GM18520 (cell line): ENCODE measurements around the gene ABHD12.
"Not testable (repeated sequence)": the region's sequence is repeated elsewhere in the genome, so short reads cannot be mapped to it uniquely, and the experiment has no call there.

Source experiments
- ATAC-seq: cut with Tn5 transposase; IDR thresholded peaks from one replicate; pipeline ENCODE4 v1.9.1; 2021; ENCODE audit not compliant: unreplicated experiment

ABHD12 gene

DNA sequence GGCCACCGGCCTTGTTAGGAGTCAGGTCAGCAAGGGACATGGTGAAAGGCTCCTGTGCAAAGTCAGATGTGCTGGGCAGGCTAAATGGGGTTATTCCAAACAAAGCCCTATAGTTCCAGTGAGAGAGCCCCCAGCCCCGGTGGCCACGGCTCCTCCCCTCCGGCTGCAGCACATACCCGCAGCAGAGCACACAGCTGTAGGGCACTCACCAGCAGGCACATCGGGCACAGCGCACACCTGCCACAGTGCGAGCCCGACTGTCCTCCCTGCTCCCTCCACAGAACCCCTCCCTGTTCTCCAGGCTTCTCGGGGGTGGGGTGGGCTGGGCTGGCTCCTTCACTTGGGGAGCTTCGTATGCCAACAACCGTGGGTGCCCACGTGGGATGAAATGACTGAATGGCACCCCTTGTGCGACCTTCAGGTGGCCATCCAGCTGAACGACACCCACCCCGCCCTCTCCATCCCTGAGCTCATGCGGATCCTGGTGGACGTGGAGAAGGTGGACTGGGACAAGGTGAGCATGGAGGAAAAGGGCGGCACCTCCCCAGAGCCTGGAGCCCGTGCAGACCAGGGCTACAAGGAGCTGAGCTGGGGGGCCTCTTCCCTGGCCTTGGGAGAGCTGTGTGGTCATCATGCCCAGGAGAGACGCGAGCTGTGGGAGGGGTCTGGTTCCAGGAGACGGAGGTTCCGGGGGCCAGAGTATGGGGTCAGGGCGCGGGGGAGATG, 111.8 kb downstream of the ABHD12 start:
- no peak for ATAC-seq

GRCh38 chr20:25277941-25278521, 112.6 kb downstream of the ABHD12 start:
- ATAC-seq, result no peak

GRCh38 chr20:25277051-25277801, 113.4 kb downstream of the ABHD12 start:
- no peak for ATAC-seq

- no peak for ATAC-seq
Measured at GRCh38 chr20:25276533-25277050, 114.0 kb downstream of the ABHD12 start.

- no peak for ATAC-seq
Measured at GRCh38 chr20:25275813-25276532, 114.7 kb downstream of the ABHD12 start.

- ATAC-seq, result no peak
Measured at GRCh38 chr20:25274891-25275812, 115.5 kb downstream of the ABHD12 start.

- ATAC-seq, result no peak
Measured at GRCh38 chr20:25274481-25274880, 116.2 kb downstream of the ABHD12 start.

DNA sequence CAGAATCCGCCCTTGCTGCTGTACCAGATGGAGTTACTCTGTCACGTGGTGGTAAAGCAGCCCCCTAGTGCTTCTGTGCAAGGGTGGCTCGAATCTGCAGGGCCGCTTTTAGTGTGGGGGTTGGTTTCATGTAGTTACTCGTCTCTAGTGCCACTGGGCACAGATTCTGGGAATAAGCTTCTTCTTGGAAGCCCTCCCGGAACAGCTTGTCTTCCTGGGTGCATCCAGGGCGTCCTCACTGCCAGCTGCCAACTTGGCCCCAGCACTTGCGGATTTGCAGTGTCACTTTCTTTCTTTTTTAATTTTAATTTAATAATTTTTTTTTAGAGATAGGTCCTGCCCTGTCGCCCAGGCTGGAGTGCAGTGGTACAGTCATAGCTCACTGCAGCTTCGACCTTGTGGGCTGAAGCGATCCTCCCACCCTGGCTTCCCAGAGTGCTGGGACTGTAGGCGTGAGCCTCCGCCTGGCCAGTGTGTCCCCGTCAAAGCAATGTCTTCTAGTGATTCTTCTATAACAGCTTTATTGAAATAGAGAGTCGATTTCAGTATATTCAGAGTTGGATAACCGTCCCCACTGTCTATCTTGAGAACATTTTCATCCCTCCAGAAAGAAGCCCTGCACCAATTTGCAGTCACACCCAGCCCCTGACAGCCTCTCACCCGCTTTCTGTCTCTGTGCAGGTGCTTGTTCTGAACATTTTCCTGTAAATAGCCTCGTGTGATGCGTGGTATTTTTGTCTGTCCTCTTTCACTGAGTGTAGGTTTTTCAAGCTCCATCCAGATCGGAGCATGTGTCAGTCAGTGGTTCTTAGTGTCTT, 116.9 kb downstream of the ABHD12 start:
- ATAC-seq, result no peak

DNA sequence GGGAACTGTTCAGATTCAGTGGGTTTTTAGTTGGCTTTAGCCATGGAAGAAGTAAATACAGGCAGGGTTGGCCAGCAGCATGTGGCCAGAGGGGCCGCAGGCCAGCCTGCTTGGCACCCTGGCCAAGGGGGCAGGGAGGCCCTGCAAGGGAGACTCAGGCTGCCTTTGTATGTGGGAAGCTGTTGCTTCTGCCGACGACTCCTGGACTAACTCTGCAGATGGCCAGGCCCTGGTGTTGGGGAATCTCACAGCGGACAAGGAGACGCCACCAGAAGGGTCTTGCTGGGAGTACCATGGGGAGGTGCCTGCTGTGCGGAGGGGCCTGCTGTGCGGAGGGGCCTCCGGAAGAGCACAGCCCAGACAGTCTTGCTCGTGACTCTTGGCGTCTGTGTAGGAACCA, 117.6 kb downstream of the ABHD12 start:
- no peak for ATAC-seq

- no peak for ATAC-seq
Measured at GRCh38 chr20:25272223-25273000, 118.2 kb downstream of the ABHD12 start.

- no peak for ATAC-seq
Measured at GRCh38 chr20:25271486-25272222, 119.0 kb downstream of the ABHD12 start.

DNA sequence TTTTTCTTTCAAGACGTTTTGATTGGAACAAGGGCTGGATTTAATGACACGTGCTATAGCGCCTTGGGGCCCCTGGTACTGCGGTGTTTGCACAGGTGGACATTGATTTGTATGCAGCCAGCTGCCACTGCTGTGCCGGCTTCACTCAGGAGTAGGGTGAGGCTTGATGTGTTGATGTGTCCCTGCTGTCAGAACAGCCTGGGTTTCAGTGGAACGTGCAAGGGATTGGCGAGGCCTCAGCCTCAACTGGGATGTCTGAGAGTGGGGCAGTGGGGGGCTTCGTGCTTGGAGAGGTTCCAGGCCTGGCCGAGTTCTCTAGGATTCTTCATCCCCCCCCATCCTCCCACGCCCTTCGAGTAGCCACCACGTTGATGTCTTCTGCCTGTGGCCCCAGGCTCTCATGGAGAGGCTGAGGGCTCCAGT, 119.8 kb downstream of the ABHD12 start:
- ATAC-seq, result no peak

- no peak for ATAC-seq
Measured at GRCh38 chr20:25269833-25270170, 120.8 kb downstream of the ABHD12 start.

DNA sequence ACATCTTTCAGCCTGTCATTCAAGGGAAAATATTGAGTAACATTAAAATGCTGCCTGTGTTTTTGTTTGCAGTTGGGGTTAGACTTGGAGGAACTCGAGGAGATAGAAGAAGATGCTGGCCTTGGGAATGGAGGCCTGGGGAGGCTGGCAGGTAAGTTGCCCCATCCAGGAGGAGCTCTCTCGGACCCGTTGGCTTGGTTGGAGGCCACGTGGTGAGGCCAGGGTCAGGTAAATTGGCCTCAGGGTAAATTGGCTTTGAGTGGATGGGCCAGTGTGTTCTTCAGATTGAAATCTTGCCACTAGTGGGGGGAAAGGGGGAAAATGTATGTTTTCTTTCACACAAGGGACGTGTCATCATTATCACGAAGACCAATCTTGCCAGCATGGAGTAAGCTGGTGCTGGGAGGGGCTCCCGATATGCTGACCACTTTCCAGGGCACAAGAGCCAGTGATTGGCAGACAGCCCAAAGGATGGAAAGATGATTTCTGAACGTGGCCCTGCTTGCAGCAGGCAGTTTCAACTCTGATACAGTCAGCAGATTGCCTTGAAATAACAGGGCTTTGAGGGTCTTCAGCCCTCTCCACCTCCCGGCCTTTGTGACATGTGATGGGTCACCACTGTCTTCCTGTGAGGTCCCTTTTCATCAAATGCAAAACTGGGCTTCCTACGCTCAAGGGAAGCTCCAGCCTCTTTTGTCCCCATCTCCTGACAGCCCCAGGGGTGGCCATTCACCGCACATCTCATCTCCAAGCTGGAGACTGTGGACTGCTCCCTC, 121.4 kb downstream of the ABHD12 start:
- no peak for ATAC-seq

GRCh38 chr20:25260770-25261437, 129.7 kb downstream of the ABHD12 start:
- not testable (repeated sequence) for ATAC-seq

GRCh38 chr20:25259788-25260254, 130.8 kb downstream of the ABHD12 start:
- no peak for ATAC-seq

GRCh38 chr20:25259358-25259757, 131.3 kb downstream of the ABHD12 start:
- ATAC-seq, result no peak
